ENCODE measurements around the gene GPR183. TPM values are rescaled to one million over a fixed set of nuclear protein-coding genes. Genes with fewer than 3 reads are reported as not detected.

GPR183 gene
- total RNA-seq, 2 donors from 2014 or later, result 1.5 to 8.3 TPM

GRCh38 chr13:99353836-99354235 lies 46.6 kb upstream of the GPR183 start:
- Histone ChIP-seq H3K9me3 (no peaks in the 10 kb centered on the region), H3K4me1 (no peaks in the 10 kb centered on the region), H3K27ac (no peak overlapping the region), H3K9ac (ENCODE audit: low read depth in 2 of 2, low read length in 2 of 2) (no peak overlapping the region), H3K27me3 (no peaks in the 10 kb centered on the region), H3K4me3 (no peak overlapping the region), H3K36me3 (no peaks in the 10 kb centered on the region)
- intact Hi-C loops (cut with DNase I), result no loop called here
- no peak for TF ChIP-seq CTCF (IDR thresholded peaks at IDR 0.05)
- no peak for DNase-seq

- no peak overlapping the region for H3K4me3 ChIP-seq
- intact Hi-C loops (cut with DNase I), result no loop called here
- H3K27ac ChIP-seq, result no peak overlapping the region
- DNase-seq, result no peak
- H3K4me1 ChIP-seq, result no peaks in the 10 kb centered on the region
- H3K9ac ChIP-seq (ENCODE audit: low read depth in 2 of 2, low read length in 2 of 2), result no peak overlapping the region
- no peaks in the 10 kb centered on the region for H3K27me3 ChIP-seq
- H3K36me3 ChIP-seq, result no peaks in the 10 kb centered on the region
- no peak for TF ChIP-seq CTCF (IDR thresholded peaks at IDR 0.05)
- no peaks in the 10 kb centered on the region for H3K9me3 ChIP-seq
Observed at GRCh38 chr13:99353246-99353600, 46.0 kb upstream of the GPR183 start.

GRCh38 chr13:99352351-99353245 lies 45.4 kb upstream of the GPR183 start:
- H3K27me3 ChIP-seq, result no peaks in the 10 kb centered on the region
- H3K36me3 ChIP-seq, result no peaks in the 10 kb centered on the region
- no peaks in the 10 kb centered on the region for H3K9me3 ChIP-seq
- intact Hi-C loops (cut with DNase I), result no loop called here
- no peak for DNase-seq
- H3K9ac ChIP-seq (ENCODE audit: low read depth in 2 of 2, low read length in 2 of 2), result no peak overlapping the region
- H3K4me3 ChIP-seq, result no peak overlapping the region
- H3K27ac ChIP-seq, result no peak overlapping the region
- H3K4me1 ChIP-seq, result no peaks in the 10 kb centered on the region
- no peak for TF ChIP-seq CTCF (IDR thresholded peaks at IDR 0.05)

GRCh38 chr13:99351772-99352171 lies 44.6 kb upstream of the GPR183 start:
- no peaks in the 10 kb centered on the region for H3K27me3 ChIP-seq
- no peak overlapping the region for H3K27ac ChIP-seq
- DNase-seq, result no peak
- no peaks in the 10 kb centered on the region for H3K4me1 ChIP-seq
- no peak for TF ChIP-seq CTCF (IDR thresholded peaks at IDR 0.05)
- no peak overlapping the region for H3K9ac ChIP-seq (ENCODE audit: low read depth in 2 of 2, low read length in 2 of 2)
- no peaks in the 10 kb centered on the region for H3K9me3 ChIP-seq
- H3K4me3 ChIP-seq, result no peak overlapping the region
- no peaks in the 10 kb centered on the region for H3K36me3 ChIP-seq
- intact Hi-C loops (cut with DNase I), result no loop called here

- no peaks in the 10 kb centered on the region for H3K36me3 ChIP-seq
Observed at GRCh38 chr13:99350191-99350590, 43.0 kb upstream of the GPR183 start.

More at GRCh38 chr13:99350191-99350590, 43.0 kb upstream of the GPR183 start:
- no peak for TF ChIP-seq CTCF (IDR thresholded peaks at IDR 0.05)
- Histone ChIP-seq H3K27ac (no peak overlapping the region), H3K27me3 (no peaks in the 10 kb centered on the region), H3K9ac (ENCODE audit: low read depth in 2 of 2, low read length in 2 of 2) (no peak overlapping the region), H3K9me3 (no peaks in the 10 kb centered on the region), H3K4me1 (no peaks in the 10 kb centered on the region), H3K4me3 (no peak overlapping the region)
- intact Hi-C loops (cut with DNase I), result no loop called here
- no peak for DNase-seq

Data from colonic mucosa (tissue), 4 donors.